ENCODE data around the gene KLHL2. TPM values are rescaled to one million over a fixed set of nuclear protein-coding genes. Genes with fewer than 3 reads are reported as not detected.
"Not testable (repeated sequence)": the region's sequence is repeated elsewhere in the genome, so short reads cannot be mapped to it uniquely, and the experiment has no call there.

KLHL2 gene
- total and polyA plus RNA-seq, 2 donors (not counting 3 experiments of a cell fraction or from before 2014, with no cell fraction given), result 9.9 to 22.1 TPM

GRCh38 chr4:165259776-165260175, 52.4 kb downstream of the KLHL2 start:
- dilution Hi-C loops (cut with MboI; ENCODE audit: extremely low pct_ligation_motif_present, low sequenced_read_pairs); H3K4me3 ChIP-seq (replicated peaks in 1 of 3; ENCODE audit: insufficient read depth in 1 of 3, low read depth in 1 of 3, low read length in 3 of 3); H3K9me3 ChIP-seq (replicated peaks; ENCODE audit: control insufficient read depth, insufficient read depth, low read length); H3K36me3 ChIP-seq (ENCODE audit: control insufficient read depth in 2 of 2, extremely low read depth in 1 of 2, insufficient read depth in 2 of 2, low read length in 2 of 2); H3K79me2 ChIP-seq (ENCODE audit: control insufficient read depth, insufficient read depth, low read length); H3K9me1 ChIP-seq (replicated peaks; ENCODE audit: control insufficient read depth, extremely low read depth, insufficient read depth, low read length); H3K4me1 ChIP-seq (ENCODE audit: control insufficient read depth, extremely low read depth, insufficient read depth, low read length); H3K4me2 ChIP-seq (ENCODE audit: insufficient read depth, low read length); H2AFZ ChIP-seq (ENCODE audit: low read depth, low read length); POLR2A ChIA-PET; H4K20me1 ChIP-seq (replicated peaks; ENCODE audit: control insufficient read depth, extremely low read depth, insufficient read depth, low read length); FAIRE-seq; DNase-seq (ENCODE audit: low read depth, low spot score); CTCF ChIA-PET; H3K27ac ChIP-seq (ENCODE audit: insufficient read depth, low read depth, low read length); H3K27me3 ChIP-seq (ENCODE audit: control insufficient read depth in 2 of 2, insufficient read depth in 2 of 2, low read length in 2 of 2); H3K9ac ChIP-seq (replicated peaks; ENCODE audit: extremely low read depth, insufficient read depth, low read length); BruUV-seq (replicated peaks): not testable (repeated sequence)
- intact Hi-C loops (cut with micrococcal nuclease), result loop anchor here (5.0 kb wide), 1 partner anchor 37 kb away; no protein-coding TSS in a partner anchor

- H3K79me2 ChIP-seq (ENCODE audit: control insufficient read depth, insufficient read depth, low read length); H3K36me3 ChIP-seq (ENCODE audit: control insufficient read depth in 2 of 2, extremely low read depth in 1 of 2, insufficient read depth in 2 of 2, low read length in 2 of 2); H3K9me3 ChIP-seq (replicated peaks; ENCODE audit: control insufficient read depth, insufficient read depth, low read length); dilution Hi-C loops (cut with MboI; ENCODE audit: extremely low pct_ligation_motif_present, low sequenced_read_pairs); H3K4me2 ChIP-seq (ENCODE audit: insufficient read depth, low read length); DNase-seq (ENCODE audit: low read depth, low spot score); H3K9me1 ChIP-seq (replicated peaks; ENCODE audit: control insufficient read depth, extremely low read depth, insufficient read depth, low read length); H3K4me1 ChIP-seq (ENCODE audit: control insufficient read depth, extremely low read depth, insufficient read depth, low read length); H3K27me3 ChIP-seq (ENCODE audit: control insufficient read depth in 2 of 2, insufficient read depth in 2 of 2, low read length in 2 of 2); H3K9ac ChIP-seq (replicated peaks; ENCODE audit: extremely low read depth, insufficient read depth, low read length); H4K20me1 ChIP-seq (replicated peaks; ENCODE audit: control insufficient read depth, extremely low read depth, insufficient read depth, low read length); BruUV-seq (replicated peaks); intact Hi-C loops (cut with micrococcal nuclease); FAIRE-seq; H3K27ac ChIP-seq (ENCODE audit: insufficient read depth, low read depth, low read length); CTCF ChIA-PET; H3K4me3 ChIP-seq (replicated peaks in 1 of 3; ENCODE audit: insufficient read depth in 1 of 3, low read depth in 1 of 3, low read length in 3 of 3); H2AFZ ChIP-seq (ENCODE audit: low read depth, low read length); POLR2A ChIA-PET: not testable (repeated sequence)
These were observed 54.9 kb downstream of the KLHL2 start for GRCh38 chr4:165262306-165262705.

GRCh38 chr4:165263466-165263865, 56.1 kb downstream of the KLHL2 start:
- H3K4me2 ChIP-seq (ENCODE audit: insufficient read depth, low read length); H4K20me1 ChIP-seq (replicated peaks; ENCODE audit: control insufficient read depth, extremely low read depth, insufficient read depth, low read length); H3K27me3 ChIP-seq (ENCODE audit: control insufficient read depth in 2 of 2, insufficient read depth in 2 of 2, low read length in 2 of 2); POLR2A ChIA-PET; dilution Hi-C loops (cut with MboI; ENCODE audit: extremely low pct_ligation_motif_present, low sequenced_read_pairs); DNase-seq (ENCODE audit: low read depth, low spot score); H3K9me3 ChIP-seq (replicated peaks; ENCODE audit: control insufficient read depth, insufficient read depth, low read length); FAIRE-seq; H3K36me3 ChIP-seq (ENCODE audit: control insufficient read depth in 2 of 2, extremely low read depth in 1 of 2, insufficient read depth in 2 of 2, low read length in 2 of 2); H3K27ac ChIP-seq (ENCODE audit: insufficient read depth, low read depth, low read length); H3K9me1 ChIP-seq (replicated peaks; ENCODE audit: control insufficient read depth, extremely low read depth, insufficient read depth, low read length); BruUV-seq (replicated peaks); intact Hi-C loops (cut with micrococcal nuclease); H2AFZ ChIP-seq (ENCODE audit: low read depth, low read length); H3K4me3 ChIP-seq (replicated peaks in 1 of 3; ENCODE audit: insufficient read depth in 1 of 3, low read depth in 1 of 3, low read length in 3 of 3); H3K9ac ChIP-seq (replicated peaks; ENCODE audit: extremely low read depth, insufficient read depth, low read length); H3K4me1 ChIP-seq (ENCODE audit: control insufficient read depth, extremely low read depth, insufficient read depth, low read length); H3K79me2 ChIP-seq (ENCODE audit: control insufficient read depth, insufficient read depth, low read length): not testable (repeated sequence)
- CTCF ChIA-PET, result interaction anchor here (0.6 to 1.2 kb wide), 3 partner anchors 18 to 132 kb away, joined by 4 to 7 read pairs (median 5); no protein-coding TSS in a partner anchor

GRCh38 chr4:165269931-165270330, 62.6 kb downstream of the KLHL2 start:
- BruUV-seq (replicated peaks); H3K79me2 ChIP-seq (ENCODE audit: control insufficient read depth, insufficient read depth, low read length); H3K9ac ChIP-seq (replicated peaks; ENCODE audit: extremely low read depth, insufficient read depth, low read length); intact Hi-C loops (cut with micrococcal nuclease); H3K4me2 ChIP-seq (ENCODE audit: insufficient read depth, low read length); H3K27ac ChIP-seq (ENCODE audit: insufficient read depth, low read depth, low read length); H3K9me1 ChIP-seq (replicated peaks; ENCODE audit: control insufficient read depth, extremely low read depth, insufficient read depth, low read length); CTCF ChIA-PET; H3K9me3 ChIP-seq (replicated peaks; ENCODE audit: control insufficient read depth, insufficient read depth, low read length); H3K27me3 ChIP-seq (ENCODE audit: control insufficient read depth in 2 of 2, insufficient read depth in 2 of 2, low read length in 2 of 2); H3K4me1 ChIP-seq (ENCODE audit: control insufficient read depth, extremely low read depth, insufficient read depth, low read length); dilution Hi-C loops (cut with MboI; ENCODE audit: extremely low pct_ligation_motif_present, low sequenced_read_pairs); POLR2A ChIA-PET; H3K4me3 ChIP-seq (replicated peaks in 1 of 3; ENCODE audit: insufficient read depth in 1 of 3, low read depth in 1 of 3, low read length in 3 of 3); FAIRE-seq; DNase-seq (ENCODE audit: low read depth, low spot score); H3K36me3 ChIP-seq (ENCODE audit: control insufficient read depth in 2 of 2, extremely low read depth in 1 of 2, insufficient read depth in 2 of 2, low read length in 2 of 2); H4K20me1 ChIP-seq (replicated peaks; ENCODE audit: control insufficient read depth, extremely low read depth, insufficient read depth, low read length); H2AFZ ChIP-seq (ENCODE audit: low read depth, low read length): not testable (repeated sequence)

Data from endothelial cell of umbilical vein (primary cell).